Islet precursor cell (in vitro differentiated cells): ENCODE data around the gene SULF2.
A peak's percentile ranks its signal among the peaks of the same experiment; 100 is the strongest.

Experiments used
- DNase-seq: peaks from one replicate; pipeline ENCODE4 v3.0.0-alpha.2; 2018

SULF2 gene

GRCh38 chr20:47682028-47682783 is 103.1 kb downstream of the SULF2 start:
- peak; percentile 95 for DNase-seq

GRCh38 chr20:47680804-47681529 is 104.3 kb downstream of the SULF2 start:
- no peak for DNase-seq

- DNase-seq, result no peak
Measured at GRCh38 chr20:47679462-47679861, 105.8 kb downstream of the SULF2 start.

GRCh38 chr20:47678536-47678935 is 106.7 kb downstream of the SULF2 start:
- DNase-seq, result no peak

- peak; percentile 88 for DNase-seq
Measured at GRCh38 chr20:47677635-47678453, 107.4 kb downstream of the SULF2 start.

- no peak for DNase-seq
Measured at GRCh38 chr20:47676912-47677634, 108.2 kb downstream of the SULF2 start.

GRCh38 chr20:47676219-47676721 is 109.0 kb downstream of the SULF2 start:
- no peak for DNase-seq

- no peak for DNase-seq
Measured at GRCh38 chr20:47675190-47676142, 109.8 kb downstream of the SULF2 start.

GRCh38 chr20:47674686-47675085 is 110.6 kb downstream of the SULF2 start:
- DNase-seq, result no peak

GRCh38 chr20:47674145-47674544 is 111.1 kb downstream of the SULF2 start:
- no peak for DNase-seq

- DNase-seq, result no peak
Measured at GRCh38 chr20:47673671-47673955, 111.7 kb downstream of the SULF2 start.

GRCh38 chr20:47672886-47673670 is 112.2 kb downstream of the SULF2 start:
- DNase-seq, result no peak

GRCh38 chr20:47672166-47672565 is 113.1 kb downstream of the SULF2 start:
- no peak for DNase-seq

GRCh38 chr20:47670913-47671312 is 114.4 kb downstream of the SULF2 start:
- no peak for DNase-seq

GRCh38 chr20:47669927-47670890 is 115.1 kb downstream of the SULF2 start:
- DNase-seq, result peak; percentile 29

GRCh38 chr20:47669489-47669888 is 115.8 kb downstream of the SULF2 start:
- DNase-seq, result no peak

- DNase-seq, result no peak
Measured at GRCh38 chr20:47669152-47669425, 116.2 kb downstream of the SULF2 start.

- DNase-seq, result no peak
Measured at GRCh38 chr20:47668313-47669151, 116.7 kb downstream of the SULF2 start.
